ENCODE data around the gene NDUFS2.

Gene NDUFS2

GRCh38 chr1:161217831-161218230, 15.7 kb downstream of the NDUFS2 start:
- in situ Hi-C loops (cut with HindIII; ENCODE audit: low sequenced_read_pairs) = loop anchor here (25.0 kb wide), 1 partner anchor 144 kb away; the partner anchor contains the start of gene CFAP126

- in situ Hi-C loops (cut with HindIII; ENCODE audit: low sequenced_read_pairs) = loop anchor here (25.0 kb wide), 1 partner anchor 144 kb away; the partner anchor contains the start of gene CFAP126
Measured at GRCh38 chr1:161218301-161219077, 16.3 kb downstream of the NDUFS2 start.

- in situ Hi-C loops (cut with HindIII; ENCODE audit: low sequenced_read_pairs) = loop anchor here (25.0 kb wide), 1 partner anchor 143 kb away; the partner anchor contains the start of gene CFAP126
Measured at GRCh38 chr1:161219078-161219892, 17.1 kb downstream of the NDUFS2 start.

GRCh38 chr1:161220002-161220401, 17.8 kb downstream of the NDUFS2 start:
- in situ Hi-C loops (cut with HindIII; ENCODE audit: low sequenced_read_pairs) = loop anchor here (25.0 kb wide), 1 partner anchor 142 kb away; the partner anchor contains the start of gene CFAP126

GRCh38 chr1:161222175-161223019, 20.2 kb downstream of the NDUFS2 start:
- in situ Hi-C loops (cut with HindIII; ENCODE audit: low sequenced_read_pairs) = loop anchor here (25.0 kb wide), 1 partner anchor 140 kb away; the partner anchor contains the start of gene CFAP126

DNA sequence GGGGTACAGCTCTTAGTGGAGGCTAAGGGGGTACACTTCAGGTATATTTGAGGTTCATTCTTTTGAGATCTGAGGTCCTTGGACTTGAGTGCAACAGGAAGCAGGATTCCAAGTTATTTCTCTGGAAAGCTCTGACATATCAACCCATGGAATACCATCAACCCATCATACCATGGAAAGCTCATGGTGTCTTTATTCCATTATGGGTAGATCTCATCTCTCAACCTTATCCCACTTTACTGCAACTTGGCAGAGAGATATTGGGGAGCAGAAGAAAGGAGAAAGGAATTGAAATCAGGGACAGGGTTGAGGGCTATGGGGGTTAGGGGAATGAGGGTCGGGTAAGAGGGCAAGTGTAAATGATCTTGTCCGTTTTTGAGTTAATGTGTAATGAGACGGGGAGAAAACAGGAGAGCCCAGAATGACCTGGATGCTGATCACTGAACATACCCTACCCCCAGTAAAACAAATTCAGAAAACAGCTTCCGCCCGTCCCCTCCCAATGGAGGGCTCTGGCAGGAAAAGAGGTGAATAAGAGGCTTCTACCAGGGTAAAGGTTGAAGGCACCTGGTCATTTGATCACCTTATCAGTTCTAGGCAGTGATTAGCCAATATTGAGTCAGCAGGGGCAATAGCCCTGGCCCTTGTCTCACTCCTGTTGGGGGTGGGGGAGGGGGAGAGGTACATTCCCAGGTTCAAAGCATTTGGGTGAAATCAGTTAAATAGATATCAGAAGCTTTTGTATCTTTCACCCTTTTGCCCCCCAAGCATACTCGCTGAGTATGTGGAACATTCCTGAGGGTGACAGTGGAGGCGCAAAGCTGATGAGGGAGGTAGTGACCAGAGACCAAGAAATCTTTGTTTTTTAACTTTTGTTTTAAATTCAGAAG, 21.9 kb downstream of the NDUFS2 start:
- in situ Hi-C loops (cut with HindIII; ENCODE audit: low sequenced_read_pairs) = loop anchor here (25.0 kb wide), 1 partner anchor 138 kb away; the partner anchor contains the start of gene CFAP126

GRCh38 chr1:161224695-161225087, 22.5 kb downstream of the NDUFS2 start:
- in situ Hi-C loops (cut with HindIII; ENCODE audit: low sequenced_read_pairs) = loop anchor here (25.0 kb wide), 1 partner anchor 138 kb away; the partner anchor contains the start of gene CFAP126

DNA sequence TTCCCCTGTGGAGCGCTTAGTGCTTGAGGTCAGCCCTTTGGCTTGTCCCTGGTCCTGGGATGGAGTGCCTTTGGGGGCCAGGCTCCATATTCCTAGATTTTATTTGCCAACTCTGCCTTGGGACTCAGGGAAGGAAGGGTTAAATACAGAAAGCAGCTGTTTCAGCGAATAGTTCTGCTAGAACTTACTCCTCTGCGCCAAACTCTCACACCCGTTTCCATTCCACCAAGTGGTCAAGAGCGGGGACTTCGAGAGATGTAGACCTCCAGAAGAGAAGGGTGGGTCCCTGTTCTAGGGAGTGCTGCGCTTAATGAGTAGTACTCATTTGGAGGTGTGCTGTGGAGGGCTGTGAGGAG, 23.0 kb downstream of the NDUFS2 start:
- in situ Hi-C loops (cut with HindIII; ENCODE audit: low sequenced_read_pairs) = no loop called here

DNA sequence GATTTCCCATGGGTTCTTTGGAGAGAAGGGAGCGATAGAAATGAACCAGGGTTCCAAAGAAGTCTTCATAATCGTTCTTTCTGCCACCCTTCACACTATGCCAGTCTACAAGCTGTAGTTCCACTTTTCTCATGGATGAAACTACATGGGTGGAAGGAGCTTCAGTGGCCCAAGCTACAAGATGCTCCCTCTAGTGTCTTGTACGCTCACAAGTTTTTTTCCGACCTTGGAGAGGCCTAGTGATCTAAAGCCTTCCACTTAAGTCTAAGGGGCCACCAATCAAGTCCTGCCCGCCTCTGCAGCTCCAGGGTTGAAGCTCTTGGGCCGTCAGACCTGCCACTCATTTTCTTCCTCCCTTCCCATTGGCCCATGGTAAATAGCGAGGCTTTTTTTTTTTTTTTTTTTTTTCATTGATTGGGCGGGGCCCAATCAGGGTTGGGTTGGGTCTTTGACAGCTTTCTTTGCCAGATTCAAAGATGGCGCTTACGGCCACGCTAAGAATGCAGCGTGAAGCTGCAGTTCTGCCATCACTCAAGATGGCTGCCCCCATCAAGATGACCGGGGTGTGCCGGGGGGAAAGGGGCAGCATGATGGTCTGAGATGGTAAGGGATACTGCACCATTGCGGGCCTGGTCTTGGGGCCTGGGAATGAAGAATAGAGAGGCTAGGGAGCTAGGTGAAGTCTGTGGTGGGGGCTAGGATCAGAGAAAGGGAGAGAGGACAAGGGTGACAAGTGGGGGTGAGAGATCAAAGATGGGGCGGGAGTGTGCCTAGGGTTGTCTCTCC, 23.6 kb downstream of the NDUFS2 start, which contains the start of gene TOMM40L:
Gene TOMM40L (plus strand): TSS at position 527 of the 786 bp plus-strand sequence. CDS start 430 bp downstream, outside the sequence.
- in situ Hi-C loops (cut with HindIII; ENCODE audit: low sequenced_read_pairs) = no loop called here

DNA sequence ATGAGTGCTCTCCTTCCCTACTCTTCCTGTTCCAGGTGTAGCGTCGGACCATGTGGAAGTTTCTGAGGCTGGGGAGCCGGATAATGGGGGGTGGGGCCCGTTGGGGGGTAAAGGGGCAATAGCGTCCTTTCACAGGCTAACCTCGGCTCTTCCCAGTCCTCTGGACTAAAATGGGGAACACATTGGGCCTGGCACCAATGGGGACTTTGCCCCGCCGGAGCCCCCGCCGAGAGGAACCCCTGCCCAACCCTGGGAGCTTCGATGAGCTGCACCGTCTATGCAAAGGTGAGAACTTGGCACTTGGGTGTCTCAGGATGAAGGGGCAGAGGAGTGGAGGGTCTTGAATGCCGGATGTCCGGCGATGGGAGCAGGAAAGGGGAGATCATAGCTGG, 24.1 kb downstream of the NDUFS2 start:
- in situ Hi-C loops (cut with HindIII; ENCODE audit: low sequenced_read_pairs) = no loop called here

DNA sequence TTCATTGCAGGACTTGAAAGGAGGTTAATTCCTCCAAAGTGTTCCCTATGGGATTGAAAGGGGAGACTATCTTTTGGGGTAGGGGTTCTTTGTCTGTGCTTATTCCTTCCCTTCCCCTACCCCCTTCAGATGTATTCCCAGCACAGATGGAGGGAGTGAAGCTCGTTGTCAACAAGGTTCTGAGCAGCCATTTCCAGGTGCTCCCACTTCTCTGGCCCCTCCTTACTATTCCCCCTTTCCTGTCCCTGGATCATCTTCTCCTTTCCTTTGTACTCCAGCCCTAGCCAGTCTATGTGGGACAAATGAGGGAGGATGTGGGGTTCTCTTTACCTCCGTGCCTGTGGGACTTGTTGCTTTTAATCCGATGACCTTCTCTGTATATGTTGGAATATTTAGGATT, 24.6 kb downstream of the NDUFS2 start:
- in situ Hi-C loops (cut with HindIII; ENCODE audit: low sequenced_read_pairs) = no loop called here

DNA sequence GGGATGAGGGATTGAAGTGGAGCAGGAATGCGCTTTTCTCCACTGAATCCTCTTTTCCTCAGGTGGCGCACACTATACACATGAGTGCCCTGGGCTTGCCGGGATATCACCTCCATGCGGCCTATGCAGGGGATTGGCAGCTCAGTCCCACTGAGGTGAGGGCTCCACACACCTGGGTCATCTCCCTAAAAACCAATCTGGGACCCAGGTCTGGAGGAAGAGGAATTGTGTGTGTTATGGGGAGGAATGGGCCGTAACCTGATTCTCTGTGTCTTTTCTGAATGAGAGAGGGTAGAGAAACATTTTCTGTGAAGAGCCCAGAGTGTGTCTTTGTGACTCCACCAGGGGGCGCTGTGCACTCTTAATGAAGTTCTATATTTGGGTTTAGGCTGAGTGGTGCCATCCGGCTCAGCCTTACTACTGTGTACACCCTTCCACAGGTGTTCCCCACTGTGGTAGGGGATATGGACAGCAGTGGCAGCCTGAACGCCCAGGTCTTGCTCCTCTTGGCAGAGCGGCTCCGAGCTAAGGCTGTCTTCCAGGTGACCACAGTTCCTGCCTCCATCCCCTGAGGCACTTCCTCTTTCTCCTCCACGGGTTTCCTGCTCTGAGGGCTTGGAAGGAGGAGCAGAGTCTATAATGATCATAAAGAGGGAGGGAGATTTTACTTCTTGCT, 25.2 kb downstream of the NDUFS2 start:
- in situ Hi-C loops (cut with HindIII; ENCODE audit: low sequenced_read_pairs) = no loop called here

DNA sequence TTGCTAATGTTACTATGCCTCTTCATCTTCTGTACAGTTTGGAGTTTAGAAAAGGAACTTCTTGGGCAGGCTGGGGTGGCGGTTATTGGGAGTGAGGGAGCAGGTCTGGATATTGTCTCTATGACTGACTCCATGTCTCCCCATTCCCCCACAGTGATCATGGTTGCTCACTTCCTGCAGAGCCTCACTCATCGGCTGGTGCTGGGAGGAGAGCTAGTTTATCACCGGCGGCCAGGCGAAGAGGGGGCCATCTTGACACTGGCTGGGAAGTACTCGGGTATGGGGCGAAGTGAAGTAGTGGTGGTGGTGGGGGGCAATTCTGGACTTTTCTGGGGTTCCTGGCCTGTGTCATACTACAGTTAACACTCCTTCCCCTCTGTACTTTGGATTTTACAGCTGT, 25.9 kb downstream of the NDUFS2 start:
- in situ Hi-C loops (cut with HindIII; ENCODE audit: low sequenced_read_pairs) = no loop called here

GRCh38 chr1:161229896-161230295, 27.7 kb downstream of the NDUFS2 start:
- in situ Hi-C loops (cut with HindIII; ENCODE audit: low sequenced_read_pairs) = no loop called here

DNA sequence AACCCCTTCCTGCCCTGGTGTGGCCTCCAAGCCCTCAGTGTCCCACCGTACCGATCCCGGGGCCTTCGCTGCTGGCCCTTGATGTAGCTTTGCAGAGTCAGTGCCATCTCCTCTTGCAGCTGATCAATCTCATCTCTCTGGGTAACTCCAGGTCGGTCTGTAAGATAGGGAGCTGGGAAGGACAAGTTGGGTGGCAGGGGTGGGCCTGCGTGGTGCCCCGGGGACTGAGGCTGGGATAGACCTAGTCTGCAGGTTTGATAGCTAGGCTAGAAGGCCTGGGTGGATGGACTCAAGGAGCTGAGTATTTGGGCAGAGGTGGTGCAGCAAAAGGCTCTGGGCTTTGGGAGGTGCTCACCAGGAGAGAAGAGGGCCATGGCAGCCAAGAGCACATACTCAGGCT, 28.6 kb downstream of the NDUFS2 start:
- in situ Hi-C loops (cut with HindIII; ENCODE audit: low sequenced_read_pairs) = no loop called here

DNA sequence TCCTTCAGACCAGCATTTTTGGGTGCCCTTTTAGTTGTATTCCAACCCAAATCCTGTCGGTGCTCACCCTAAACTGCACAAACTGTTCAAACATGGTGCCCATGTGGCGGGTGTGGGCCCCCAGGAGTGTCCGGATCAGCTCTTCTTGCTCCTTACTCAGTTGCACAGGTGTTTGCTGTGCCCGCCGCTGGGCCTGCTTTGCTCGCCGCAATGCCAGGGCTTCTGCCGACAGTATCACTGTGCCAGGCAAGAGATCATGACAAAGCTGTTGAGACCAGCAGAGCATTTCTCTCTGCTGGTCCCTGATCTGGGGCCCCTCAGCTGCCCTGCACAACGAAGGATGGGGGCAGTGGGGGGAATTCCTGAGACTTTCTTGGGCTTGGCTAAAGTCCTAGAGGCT, 30.9 kb downstream of the NDUFS2 start:
- in situ Hi-C loops (cut with HindIII; ENCODE audit: low sequenced_read_pairs) = no loop called here

GRCh38 chr1:161235957-161236775, 34.0 kb downstream of the NDUFS2 start:
- in situ Hi-C loops (cut with HindIII; ENCODE audit: low sequenced_read_pairs) = no loop called here

All from DLD1 (cell line).